HuH-7.5 (cell line): ENCODE measurements around the gene SCUBE1.

ENCODE experiments used
- DNase-seq: peaks from one replicate; pipeline ENCODE4 v3.0.0; 2011; ENCODE audit warnings: low spot score

SCUBE1 gene

GRCh38 chr22:43326331-43327156, 16.6 kb downstream of the SCUBE1 start:
- no peak for DNase-seq

DNA sequence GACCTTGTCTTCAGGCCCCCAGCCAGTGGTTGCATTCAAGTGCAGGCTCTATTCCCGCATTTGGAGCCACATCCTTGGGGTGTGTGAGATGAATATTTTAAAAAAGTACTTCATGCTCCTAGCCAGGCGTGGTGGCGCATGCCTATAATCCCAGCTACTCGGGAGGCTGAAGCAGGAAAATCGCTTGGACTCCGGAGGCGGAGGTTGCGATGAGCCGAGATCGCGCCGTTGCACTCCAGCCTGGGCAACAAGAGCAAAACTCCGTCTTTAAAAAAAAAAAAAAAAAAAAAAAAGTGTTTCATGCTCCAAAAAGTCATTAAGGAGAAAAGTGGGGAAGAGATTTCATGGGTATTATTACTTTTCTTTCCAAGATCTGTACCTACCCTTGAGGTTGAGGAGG, 18.0 kb downstream of the SCUBE1 start:
- no peak for DNase-seq

DNA sequence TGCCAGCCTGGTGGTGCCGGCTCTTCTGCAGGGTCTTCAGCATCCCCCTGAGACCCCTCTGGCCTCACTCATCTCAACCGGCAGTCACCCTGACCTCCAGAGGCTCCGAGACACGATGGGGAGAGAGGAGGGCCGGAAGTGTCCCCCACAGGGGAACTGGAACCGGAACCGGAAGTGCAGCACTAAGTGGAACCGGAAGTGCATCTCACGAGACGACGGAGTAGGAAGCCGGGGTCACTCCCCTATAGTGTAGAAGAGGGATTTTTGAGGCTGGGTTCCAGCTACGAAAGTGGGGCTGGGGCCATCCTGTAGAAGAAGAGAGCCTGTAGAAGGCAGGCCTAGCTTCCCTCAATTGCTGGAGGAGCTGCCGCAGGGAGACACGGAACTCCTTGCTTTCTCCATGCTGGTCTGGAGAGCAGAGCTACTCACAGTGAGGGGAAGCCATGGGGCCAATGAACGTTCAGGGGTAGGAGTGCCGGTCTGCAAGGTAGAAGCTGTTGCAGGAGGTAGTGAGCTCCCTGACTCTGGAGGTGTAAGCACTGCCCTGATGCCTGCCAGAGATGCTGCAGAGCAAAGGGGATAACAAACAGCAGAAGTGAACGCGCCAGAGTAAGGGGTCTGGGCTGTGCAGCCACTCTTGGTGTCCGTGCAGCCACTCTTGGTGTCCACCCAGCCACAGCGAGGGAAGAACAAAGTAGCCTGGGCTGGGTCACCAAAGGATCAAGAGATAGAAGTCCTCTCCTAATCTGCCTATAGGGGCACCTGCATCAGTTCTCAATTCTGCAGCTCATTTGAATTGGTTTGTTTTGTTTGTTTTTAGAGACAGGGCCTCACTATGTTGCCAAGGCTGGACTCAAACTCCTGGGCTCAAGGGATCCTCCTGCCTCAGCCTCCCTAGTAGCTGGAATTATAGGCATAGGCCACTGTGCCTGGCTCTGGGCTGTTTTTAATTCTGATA, 21.9 kb downstream of the SCUBE1 start:
- no peak for DNase-seq

DNA sequence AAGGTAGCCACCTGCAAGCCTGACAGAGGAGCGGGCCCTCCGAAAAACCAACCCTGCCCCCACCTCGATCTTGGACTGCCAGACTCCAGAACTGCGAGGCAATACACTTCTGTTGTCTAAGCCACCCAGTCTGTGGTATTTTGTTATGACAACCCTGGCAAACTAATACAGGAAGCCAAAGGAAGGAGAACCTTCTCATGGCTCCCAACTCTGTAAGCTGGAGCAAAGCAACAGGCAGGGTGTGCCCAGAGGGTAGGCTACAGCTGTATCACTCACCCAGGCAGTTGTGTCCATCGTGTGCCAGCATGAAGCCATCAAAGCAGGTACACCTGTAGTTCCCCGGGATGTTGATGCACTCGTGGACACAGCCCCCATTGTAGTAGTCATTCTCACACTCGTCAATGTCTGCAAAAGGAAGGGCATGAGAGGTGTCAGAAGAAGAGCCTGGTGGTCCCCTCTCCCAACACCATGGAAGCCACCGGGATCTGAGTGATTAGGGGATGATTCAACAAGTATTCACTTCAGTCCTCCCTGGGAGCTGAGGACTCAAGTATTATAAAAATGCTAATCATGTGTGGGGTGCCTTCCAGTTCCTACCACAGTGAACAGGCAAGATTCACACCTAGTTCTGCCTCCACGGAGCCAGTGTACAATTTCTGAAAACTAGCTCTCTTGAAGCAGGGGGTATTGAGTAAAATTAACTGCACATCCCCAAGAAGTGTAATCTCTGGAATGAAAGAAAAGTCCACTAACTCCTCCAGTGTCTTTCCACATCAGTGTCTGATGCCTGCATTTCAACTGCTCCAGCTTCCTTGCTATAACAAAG, 23.3 kb downstream of the SCUBE1 start:
- no peak for DNase-seq

- DNase-seq, result no peak
These were observed 25.9 kb downstream of the SCUBE1 start for GRCh38 chr22:43317239-43317638.

GRCh38 chr22:43315687-43316217, 27.4 kb downstream of the SCUBE1 start:
- DNase-seq, result no peak

DNA sequence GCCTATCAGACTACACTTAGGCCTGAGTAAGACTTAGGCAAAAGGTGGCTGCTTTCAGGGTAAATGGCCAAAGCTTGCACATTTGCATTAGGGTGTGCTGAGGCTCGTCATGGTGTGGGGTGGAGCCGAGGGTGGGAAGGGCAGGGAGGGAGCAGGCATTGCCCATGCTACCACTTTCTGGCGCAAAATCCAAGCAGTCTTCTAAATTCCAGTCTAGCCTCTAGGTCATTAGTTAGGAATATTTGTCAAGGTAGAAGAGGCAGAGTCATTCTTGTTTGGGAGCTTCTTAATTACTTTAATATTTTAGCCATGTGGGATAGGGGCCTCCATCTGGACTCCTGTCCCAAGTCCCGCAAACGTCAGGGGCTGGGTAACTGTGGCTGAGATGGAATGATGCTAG, 28.6 kb downstream of the SCUBE1 start:
- DNase-seq, result no peak

- no peak for DNase-seq
These were observed 29.2 kb downstream of the SCUBE1 start for GRCh38 chr22:43313890-43314474.

DNA sequence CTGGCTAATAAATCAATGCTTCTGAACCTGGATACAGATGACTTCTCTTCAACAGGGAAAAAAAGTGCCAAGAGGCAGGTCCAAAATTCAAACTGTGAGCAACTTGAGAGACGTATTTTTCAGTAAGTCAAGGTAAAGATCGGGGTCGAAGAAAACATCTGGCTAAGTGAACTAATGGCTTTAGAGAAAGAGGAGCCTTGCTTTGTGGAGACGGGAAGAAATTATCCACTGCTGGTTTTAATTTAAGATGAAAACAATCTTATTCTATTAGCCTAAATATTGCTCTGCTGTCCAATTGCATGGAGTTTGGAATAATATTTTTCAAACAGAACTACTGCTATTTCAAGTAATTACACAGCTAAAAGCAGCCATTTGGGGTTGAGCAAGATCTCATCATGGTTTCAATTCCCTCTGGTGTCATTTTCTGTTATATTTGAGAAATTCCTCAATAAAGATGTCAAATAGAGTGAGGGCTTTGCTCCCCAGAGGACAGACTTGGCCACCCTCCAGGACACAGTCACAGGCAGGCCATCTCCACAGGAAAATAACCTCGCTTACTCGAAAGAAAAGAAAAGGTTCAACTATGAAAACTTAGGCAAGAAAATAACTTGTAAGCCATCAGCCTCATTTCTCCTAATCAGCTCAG, 29.8 kb downstream of the SCUBE1 start:
- no peak for DNase-seq

- DNase-seq, result no peak
These were observed 30.6 kb downstream of the SCUBE1 start for GRCh38 chr22:43312608-43313007.

DNA sequence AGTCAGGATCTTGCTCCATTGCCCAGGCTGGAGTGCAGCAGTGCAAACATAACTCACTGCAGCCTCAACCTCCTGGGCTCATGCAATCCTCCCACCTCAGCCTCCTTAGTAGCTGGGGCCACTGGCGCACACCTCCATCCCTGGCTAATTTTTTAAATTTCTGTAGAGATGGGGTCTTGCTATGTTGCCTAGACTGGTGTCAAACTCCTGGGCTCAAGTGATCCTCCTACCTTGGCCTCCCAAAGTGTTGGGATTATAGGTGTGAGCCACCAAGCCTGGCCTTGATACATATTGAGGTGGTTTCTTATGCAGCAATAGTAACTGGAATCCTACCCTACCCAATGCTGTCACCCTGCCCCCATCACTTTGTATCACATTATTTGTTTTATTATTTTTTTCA, 32.4 kb downstream of the SCUBE1 start:
- DNase-seq, result no peak

DNA sequence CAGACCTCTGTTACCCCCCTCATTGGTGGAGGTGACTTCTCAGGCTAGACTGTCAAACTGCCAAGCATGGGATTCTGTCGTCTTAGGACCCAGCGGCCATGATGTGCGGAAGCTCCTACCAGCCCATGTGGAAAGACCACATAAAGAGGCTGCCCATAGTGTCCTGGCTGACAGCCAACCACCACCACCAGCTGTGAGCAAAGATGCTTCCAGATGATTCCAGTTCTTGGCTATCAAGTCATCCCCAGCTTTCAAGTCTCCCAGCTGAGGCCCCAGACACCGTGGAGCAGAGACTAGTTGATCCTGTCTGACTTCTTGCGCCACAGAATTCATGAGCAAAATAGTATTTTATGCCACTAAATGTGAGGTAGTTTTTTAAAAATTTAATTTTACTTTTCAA, 32.9 kb downstream of the SCUBE1 start:
- no peak for DNase-seq

- no peak for DNase-seq
These were observed 34.3 kb downstream of the SCUBE1 start for GRCh38 chr22:43308836-43309235.

- no peak for DNase-seq
These were observed 34.9 kb downstream of the SCUBE1 start for GRCh38 chr22:43308060-43308830.

- DNase-seq, result no peak
These were observed 37.4 kb downstream of the SCUBE1 start for GRCh38 chr22:43305806-43306205.

DNA sequence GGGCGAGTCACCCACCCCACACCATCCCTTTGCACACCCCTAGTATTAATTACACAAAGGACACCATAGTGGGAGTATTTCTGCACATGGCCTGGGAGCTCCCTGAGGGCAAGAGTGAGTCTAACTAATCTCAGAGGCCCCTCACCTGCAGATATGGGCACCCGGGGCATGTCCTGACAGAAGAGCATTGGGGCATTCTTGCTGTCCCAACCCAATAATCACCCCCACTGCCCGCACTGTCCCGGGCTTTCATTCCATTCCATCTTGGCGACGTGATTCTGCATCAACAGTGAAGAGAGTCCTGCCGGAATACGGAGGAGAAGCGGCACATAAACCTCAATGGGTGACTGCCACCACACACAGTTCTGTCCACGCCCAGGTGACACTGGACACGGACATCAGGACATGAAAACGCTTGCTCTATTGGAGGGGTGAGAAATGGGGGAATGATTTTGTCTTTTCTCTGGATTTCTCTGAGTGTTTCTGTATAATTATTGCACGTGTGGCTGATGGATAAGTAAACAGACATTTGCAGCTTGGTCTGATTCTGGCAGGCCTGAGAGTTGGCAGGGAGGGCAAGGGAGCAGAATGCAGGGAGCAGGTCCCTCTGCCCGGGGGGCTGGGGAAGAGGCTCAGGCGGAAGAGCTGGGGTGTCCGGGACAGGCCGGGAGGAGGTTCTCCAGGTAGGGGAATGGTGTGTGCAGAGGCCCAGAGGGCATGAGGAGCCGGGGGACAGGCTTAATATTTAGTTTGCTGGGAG, 38.2 kb downstream of the SCUBE1 start:
- no peak for DNase-seq

DNA sequence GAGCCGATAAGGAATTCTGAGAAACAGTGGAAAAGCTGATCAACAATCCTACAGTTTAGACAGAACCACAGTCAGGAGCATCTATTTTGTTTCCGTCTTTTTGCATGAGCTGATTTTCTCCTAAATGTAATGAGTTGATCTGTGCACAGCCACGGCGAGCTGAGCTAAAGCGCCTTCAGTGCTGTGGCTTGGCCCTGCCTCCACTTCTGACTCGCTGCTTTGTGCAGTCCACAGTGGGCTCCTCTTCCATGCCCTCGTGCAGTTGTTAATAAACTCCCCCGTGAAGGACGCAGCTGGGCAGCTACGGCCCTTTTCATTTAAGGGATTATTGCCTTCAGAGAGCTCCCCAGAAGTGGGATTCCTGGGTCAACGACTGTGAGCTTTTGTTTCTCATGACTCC, 39.4 kb downstream of the SCUBE1 start:
- no peak for DNase-seq

DNA sequence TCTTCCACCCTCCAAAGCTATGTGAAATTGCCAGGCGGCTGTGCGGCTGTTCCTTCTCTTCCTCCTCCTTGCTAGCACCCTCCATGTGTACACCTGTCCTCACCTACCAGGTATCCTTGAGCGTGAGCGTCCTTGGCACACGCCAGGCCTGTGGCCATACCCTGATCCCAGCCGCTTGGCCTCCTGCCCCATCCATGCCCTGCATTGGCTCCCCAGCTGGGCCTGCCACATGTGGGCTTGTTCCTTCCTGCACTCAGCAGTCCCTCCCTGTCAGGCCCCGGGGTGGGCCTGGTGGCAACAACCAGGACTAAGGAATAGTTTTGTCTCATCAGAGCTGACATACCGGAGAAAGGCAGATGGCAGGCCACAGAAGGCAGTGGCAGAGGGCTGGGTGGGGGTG, 40.0 kb downstream of the SCUBE1 start:
- DNase-seq, result no peak

DNA sequence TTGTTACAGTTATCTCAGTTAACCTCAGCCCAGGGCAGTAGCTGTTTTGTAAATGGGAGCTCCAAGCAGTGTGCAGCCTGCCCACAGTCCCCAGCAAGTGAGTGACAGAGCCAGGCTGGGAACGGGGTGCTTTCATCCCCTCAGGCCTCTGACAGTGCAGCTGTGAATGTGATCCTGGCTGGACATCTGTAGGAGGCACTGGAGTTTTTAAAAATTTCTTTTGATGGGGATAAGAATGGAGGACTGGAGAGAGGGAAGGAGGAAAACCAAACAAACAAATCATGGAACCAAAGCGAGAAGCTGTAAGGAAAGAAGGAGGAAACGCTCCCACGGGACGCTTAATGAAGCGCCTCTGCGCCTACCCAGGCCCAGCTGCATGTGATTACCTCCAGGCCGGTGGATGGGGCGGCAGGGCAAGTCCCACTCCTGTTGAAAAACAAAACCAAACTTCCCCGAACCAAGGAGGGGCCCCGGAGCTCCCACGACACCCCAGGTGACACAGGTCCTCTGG, 40.6 kb downstream of the SCUBE1 start:
- no peak for DNase-seq
